PC-9 (cell line): ENCODE measurements around the gene ZFP28. TPM values are rescaled to one million over a fixed set of nuclear protein-coding genes. Genes with fewer than 3 reads are reported as not detected.

ENCODE experiments used
- BruUV-seq: library from RNA; stranded (reverse); fragments of 400-500 nt; replicated peaks from 2 replicates; lab custom pipeline; 2021; lab: Mats Ljungman, UMichigan
- CTCF ChIA-PET: fragments of 300-600 bp; sonication (Branson Sonifier 250); formaldehyde crosslinking; loops from one replicate; lab custom pipeline; 2022; ENCODE audit warnings: antibody characterized with exemption; lab: Charles Lee
- POLR2A ChIA-PET: fragments of 300-600 bp; sonication (Branson Sonifier 250); formaldehyde crosslinking; loops from one replicate; lab custom pipeline; 2022; ENCODE audit warnings: antibody characterized with exemption; ENCODE audit not compliant: unreplicated experiment; lab: Charles Lee
- DNase-seq, 2 experiments: peaks; one replicate each; pipeline versions ENCODE4 v3.0.0 to v3.0.0-alpha.2; 2015 to 2022; ENCODE audit warnings: mixed read lengths in 1 of 2
- H2AFZ ChIP-seq: fragments of 200-600 bp; sonication (generic); 2 replicates; pipeline ENCODE4 v1.8.1; 2017; ENCODE audit warnings: antibody characterized with exemption
- H3F3A ChIP-seq: fragments of 200-600 bp; sonication (generic); 2 replicates; pipeline ENCODE4 v1.8.1; 2017; ENCODE audit warnings: antibody characterized with exemption, mild to moderate bottlenecking, low read depth; ENCODE audit not compliant: insufficient read depth
- H3K27ac ChIP-seq: fragments of 200-600 bp; sonication (generic); 2 replicates; pipeline ENCODE4 v1.6.1; 2016; ENCODE audit warnings: mixed run types
- H3K27me3 ChIP-seq: fragments of 200-600 bp; sonication (generic); 2 replicates; pipeline ENCODE4 v1.6.1; 2016; ENCODE audit warnings: low read depth, mixed run types; ENCODE audit not compliant: insufficient read depth
- H3K36me3 ChIP-seq: fragments of 200-600 bp; sonication (generic); 2 replicates; pipeline ENCODE4 v1.6.1; 2016; ENCODE audit warnings: low read depth, mixed run types
- H3K4me1 ChIP-seq: fragments of 200-600 bp; sonication (generic); replicated peaks from 2 replicates; pipeline ENCODE4 v1.6.1; 2016; ENCODE audit warnings: mixed run types; ENCODE audit not compliant: insufficient read depth
- H3K4me2 ChIP-seq: fragments of 200-600 bp; sonication (generic); 2 replicates; pipeline ENCODE4 v1.6.1; 2017; ENCODE audit warnings: mixed run types
- H3K4me3 ChIP-seq: fragments of 200-600 bp; sonication (generic); 2 replicates; pipeline ENCODE4 v1.6.1; 2016; ENCODE audit warnings: mixed run types
- H3K79me2 ChIP-seq: fragments of 200-600 bp; sonication (generic); 2 replicates; pipeline ENCODE4 v1.6.1; 2017; ENCODE audit warnings: low read depth, mixed run types
- H3K9me2 ChIP-seq: fragments of 200-600 bp; sonication (generic); 2 replicates; pipeline ENCODE4 v1.8.1; 2017; ENCODE audit warnings: mild to moderate bottlenecking; ENCODE audit not compliant: insufficient read depth
- H3K9me3 ChIP-seq: fragments of 200-600 bp; sonication (generic); 2 replicates; pipeline ENCODE4 v1.8.1; 2016; ENCODE audit warnings: low read depth; ENCODE audit not compliant: insufficient read depth
- H4K20me1 ChIP-seq: fragments of 200-600 bp; sonication (generic); 2 replicates; pipeline ENCODE4 v1.8.1; 2017; ENCODE audit not compliant: insufficient read depth
- CTCF ChIP-seq: fragments of 200-600 bp; sonication (generic); conservative IDR thresholded peaks from 2 replicates; pipeline ENCODE4 v1.6.1; 2017; ENCODE audit warnings: mixed run types, antibody characterized with exemption, mild to moderate bottlenecking, moderate library complexity
- EZH2 ChIP-seq: fragments of 200-600 bp; sonication (generic); IDR thresholded peaks from 2 replicates; pipeline ENCODE4 v1.8.0; 2017; ENCODE audit warnings: antibody characterized with exemption, low read depth
- intact Hi-C: fragments of 100-400 bp; cut with micrococcal nuclease; formaldehyde crosslinking; loops from one replicate; pipeline ENCODE4 v1.10.0; 2022; ENCODE audit not compliant: unreplicated experiment
- total RNA-seq: library from RNA; stranded (reverse); gene quantifications from 2 replicates; pipeline ENCODE4 v1.2.3, GENCODE V29; 2021

The ZFP28 gene
- total RNA-seq, 1 experiment from 2014 or later = 2.8 TPM

- H3F3A ChIP-seq = no peaks in the 10 kb centered on the region
- no peak overlapping the region for H3K27ac ChIP-seq
- TF ChIP-seq EZH2 (no peak), CTCF (no peak)
- H3K27me3 ChIP-seq = no peaks in the 10 kb centered on the region
- BruUV-seq = no TSS peak
- no peaks in the 10 kb centered on the region for H3K79me2 ChIP-seq
- DNase-seq = peak in 1 of 2 experiments; percentile 44
- H3K9me2 ChIP-seq = no peaks in the 10 kb centered on the region
- H3K9me3 ChIP-seq = peaks cover 54% of the 10 kb centered on the region
- intact Hi-C loops = loop anchor here (1.0 kb wide), 2 partner anchors 28 to 29 kb away; partner anchors contain the start of genes ZFP28 and ZNF71
- no peaks in the 10 kb centered on the region for H3K4me1 ChIP-seq
- POLR2A ChIA-PET = no interaction called here
- no peaks in the 10 kb centered on the region for H4K20me1 ChIP-seq
- H3K4me3 ChIP-seq = peak overlapping the region; percentile 79
- CTCF ChIA-PET = no interaction called here
- peak overlapping the region; percentile 76 for H3K4me2 ChIP-seq
- H3K36me3 ChIP-seq = peaks cover 23% of the 10 kb centered on the region; the same call in 1 of the 2 replicates
- peak overlapping the region; percentile 99 for H2AFZ ChIP-seq
These were observed 28.1 kb downstream of the ZFP28 start for GRCh38 chr19:56566904-56567273.

GRCh38 chr19:56567274-56568120 lies 28.7 kb downstream of the ZFP28 start, which contains the start of gene ZNF470:
TSS of gene ZNF470 (plus strand) at chr19:56567468. CDS start at chr19:56570312, 2,844 bp downstream.
- Histone ChIP-seq H3K27me3 (no peaks in the 10 kb centered on the region), H3K4me3 (peak within 1 kb of the TSS; percentile 79), H3K79me2 (no peaks in the 10 kb centered on the region), H3K27ac (no peak within 1 kb of the TSS), H3F3A (no peaks in the 10 kb centered on the region), H3K36me3 (peaks cover 23% of the 10 kb centered on the region; the same call in 1 of the 2 replicates), H3K4me2 (peak within 1 kb of the TSS; percentile 76), H3K9me3 (peaks cover 57% of the 10 kb centered on the region), H3K4me1 (no peaks in the 10 kb centered on the region), H3K9me2 (no peaks in the 10 kb centered on the region), H2AFZ (peak within 1 kb of the TSS; percentile 99), H4K20me1 (no peaks in the 10 kb centered on the region)
- DNase-seq = peak; percentile 83 to 95
- no TSS peak for BruUV-seq
- intact Hi-C loops = loop anchor here (1.0 kb wide), 2 partner anchors 28 to 29 kb away; partner anchors contain the start of genes ZFP28 and ZNF71
- ChIA-PET POLR2A (no interaction called here), CTCF (no interaction called here)
- no peak for TF ChIP-seq CTCF
- no peak for TF ChIP-seq EZH2

GRCh38 chr19:56572589-56572988 lies 33.8 kb downstream of the ZFP28 start:
- TF ChIP-seq CTCF = no peak
- no peak for TF ChIP-seq EZH2
- Histone ChIP-seq H3K4me2 (no peak overlapping the region), H3K9me3 (peaks cover 86% of the 10 kb centered on the region), H3K4me3 (no peak overlapping the region), H3K4me1 (no peaks in the 10 kb centered on the region), H4K20me1 (no peaks in the 10 kb centered on the region), H3K79me2 (no peaks in the 10 kb centered on the region), H3K27ac (no peak overlapping the region), H2AFZ (no peak overlapping the region), H3K27me3 (no peaks in the 10 kb centered on the region), H3K9me2 (no peaks in the 10 kb centered on the region), H3K36me3 (peaks cover 45% of the 10 kb centered on the region), H3F3A (peaks cover 14% of the 10 kb centered on the region; the same call in 1 of the 2 replicates)
- no TSS peak for BruUV-seq
- no peak for DNase-seq
- CTCF ChIA-PET = no interaction called here
- POLR2A ChIA-PET = no interaction called here
- intact Hi-C loops = no loop called here
